Natural killer cell (primary cell): ENCODE results near the gene AFAP1L2. TPM values are rescaled to one million over a fixed set of nuclear protein-coding genes. Genes with fewer than 3 reads are reported as not detected.

ENCODE experiments used
- ATAC-seq, 3 donors: fragments of 150-1000 bp in 2 of 3; fragments of 200-7000 bp in 1 of 3; cut with Tn5 transposase; 1 replicate in 1 of 3; 2 replicates in 2 of 3; pipeline ENCODE4 v1.10.0; 2021; ENCODE audit warnings: mild to moderate bottlenecking in 2 of 3, moderate library complexity in 2 of 3
- DNase-seq, 2 donors: peaks; one replicate each; pipeline versions ENCODE4 v3.0.0 to v3.0.0-alpha.2; 2013 to 2021; ENCODE audit warnings: mixed read lengths in 1 of 2
- H3K27ac ChIP-seq: one replicate; pipeline ENCODE4 v1.5.1; 2013; ENCODE audit warnings: mild to moderate bottlenecking, low read length
- H3K27me3 ChIP-seq: one replicate; pipeline ENCODE4 v1.6.1; 2013; ENCODE audit warnings: low read length; ENCODE audit not compliant: control insufficient read depth, insufficient read depth
- H3K36me3 ChIP-seq: one replicate; pipeline ENCODE4 v1.6.1; 2013; ENCODE audit warnings: low read length; ENCODE audit not compliant: control insufficient read depth, insufficient read depth
- H3K4me1 ChIP-seq: one replicate; pipeline ENCODE4 v1.6.1; 2013; ENCODE audit warnings: low read length; ENCODE audit not compliant: control insufficient read depth, insufficient read depth
- H3K4me3 ChIP-seq: one replicate; pipeline ENCODE4 v1.5.1; 2013; ENCODE audit warnings: low read length
- H3K9me3 ChIP-seq: one replicate; pipeline ENCODE4 v1.6.1; 2013; ENCODE audit warnings: low read length; ENCODE audit not compliant: control insufficient read depth, insufficient read depth
- H3K27ac Mint-ChIP-seq, 2 donors: one replicate each; pipeline ENCODE4 v1.8.0; 2022; ENCODE audit warnings: mild to moderate bottlenecking in 2 of 2, mixed read lengths in 2 of 2, moderate library complexity in 1 of 2
- H3K27me3 Mint-ChIP-seq, 2 donors: one replicate each; pipeline ENCODE4 v1.8.0; 2022; ENCODE audit warnings: low read depth in 2 of 2, mixed read lengths in 2 of 2
- H3K36me3 Mint-ChIP-seq: one replicate; pipeline ENCODE4 v1.8.0; 2022; ENCODE audit warnings: mixed read lengths
- H3K4me1 Mint-ChIP-seq, 2 donors: one replicate each; pipeline ENCODE4 v1.8.0; 2022; ENCODE audit warnings: mixed read lengths in 2 of 2
- H3K4me3 Mint-ChIP-seq: one replicate; pipeline ENCODE4 v1.8.0; 2022; ENCODE audit warnings: mild to moderate bottlenecking, moderate library complexity, mixed read lengths
- H3K9me3 Mint-ChIP-seq, 2 donors: one replicate each; pipeline ENCODE4 v1.8.0; 2022; ENCODE audit warnings: mixed read lengths in 2 of 2
- WGBS: methylation state at CpG from one replicate; pipeline ENCODE4 v1.1.7; 2013; ENCODE audit warnings: missing lambda C conversion rate; ENCODE audit not compliant: insufficient coverage; 5-methylcytosine and 5-hydroxymethylcytosine counted together
- intact Hi-C: fragments of 100-400 bp; cut with micrococcal nuclease; formaldehyde crosslinking; loops from one replicate; pipeline ENCODE4 v1.14.2; 2022
- total RNA-seq, 4 donors: library from RNA; stranded (reverse); fragments of 120-200 nt in 1 of 4; gene quantifications; one replicate each; pipeline versions ENCODE4 v1.2.3 to v1.2.4, GENCODE V29; 2013 to 2022
- TF ChIP-seq, protein P1 (sequence below): fragments of 200-600 bp; IDR thresholded peaks from one replicate; pipeline ENCODE4 v1.8.0; 2022; ENCODE audit warnings: antibody characterized with exemption

AFAP1L2 gene
- total RNA-seq, 3 donors from 2014 or later (not counting 1 experiment from before 2014, with no cell fraction given), result 0.66 to 2.8 (median 1.3) TPM

DNA sequence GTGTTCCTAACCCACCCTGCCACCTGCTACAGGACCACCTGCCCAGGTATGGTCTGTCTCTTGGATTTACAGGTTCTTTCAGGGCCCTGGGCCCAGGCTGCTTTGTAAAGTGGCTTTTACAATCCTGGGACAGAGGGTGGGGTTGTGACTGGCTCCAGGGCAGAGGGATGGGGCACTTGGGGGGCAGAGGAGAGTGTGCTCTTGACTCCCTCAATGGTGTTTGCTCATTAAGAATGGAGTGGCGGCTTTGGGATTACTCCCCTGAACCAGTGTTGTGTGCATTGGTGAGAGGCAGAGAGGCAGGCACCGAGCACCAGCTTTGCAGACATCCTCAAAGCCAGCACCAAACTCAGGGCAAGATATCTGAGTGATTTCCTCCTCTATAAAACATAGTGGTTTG, 121.8 kb downstream of the AFAP1L2 start:
- DNase-seq (no peak), ATAC-seq (no peak)
- Mint-ChIP-seq H3K9me3 (no peaks in the 10 kb centered on the region), H3K4me3 (no peak overlapping the region), H3K27me3 (peaks cover 0 to under 1% of the 10 kb centered on the region in 2 donors), H3K36me3 (no peaks in the 10 kb centered on the region), H3K27ac (no peak overlapping the region), H3K4me1 (no peaks in the 10 kb centered on the region)
- Histone ChIP-seq H3K27ac (no peak overlapping the region), H3K27me3 (no peaks in the 10 kb centered on the region), H3K4me3 (no peak overlapping the region), H3K36me3 (no peaks in the 10 kb centered on the region), H3K9me3 (no peaks in the 10 kb centered on the region), H3K4me1 (no peaks in the 10 kb centered on the region)
- intact Hi-C loops, result no loop called here
- TF ChIP-seq, protein P1, sequence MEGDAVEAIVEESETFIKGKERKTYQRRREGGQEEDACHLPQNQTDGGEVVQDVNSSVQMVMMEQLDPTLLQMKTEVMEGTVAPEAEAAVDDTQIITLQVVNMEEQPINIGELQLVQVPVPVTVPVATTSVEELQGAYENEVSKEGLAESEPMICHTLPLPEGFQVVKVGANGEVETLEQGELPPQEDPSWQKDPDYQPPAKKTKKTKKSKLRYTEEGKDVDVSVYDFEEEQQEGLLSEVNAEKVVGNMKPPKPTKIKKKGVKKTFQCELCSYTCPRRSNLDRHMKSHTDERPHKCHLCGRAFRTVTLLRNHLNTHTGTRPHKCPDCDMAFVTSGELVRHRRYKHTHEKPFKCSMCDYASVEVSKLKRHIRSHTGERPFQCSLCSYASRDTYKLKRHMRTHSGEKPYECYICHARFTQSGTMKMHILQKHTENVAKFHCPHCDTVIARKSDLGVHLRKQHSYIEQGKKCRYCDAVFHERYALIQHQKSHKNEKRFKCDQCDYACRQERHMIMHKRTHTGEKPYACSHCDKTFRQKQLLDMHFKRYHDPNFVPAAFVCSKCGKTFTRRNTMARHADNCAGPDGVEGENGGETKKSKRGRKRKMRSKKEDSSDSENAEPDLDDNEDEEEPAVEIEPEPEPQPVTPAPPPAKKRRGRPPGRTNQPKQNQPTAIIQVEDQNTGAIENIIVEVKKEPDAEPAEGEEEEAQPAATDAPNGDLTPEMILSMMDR, result no peak
- WGBS, result 84% methylated on average over 2 of the region's 2 CpGs

DNA sequence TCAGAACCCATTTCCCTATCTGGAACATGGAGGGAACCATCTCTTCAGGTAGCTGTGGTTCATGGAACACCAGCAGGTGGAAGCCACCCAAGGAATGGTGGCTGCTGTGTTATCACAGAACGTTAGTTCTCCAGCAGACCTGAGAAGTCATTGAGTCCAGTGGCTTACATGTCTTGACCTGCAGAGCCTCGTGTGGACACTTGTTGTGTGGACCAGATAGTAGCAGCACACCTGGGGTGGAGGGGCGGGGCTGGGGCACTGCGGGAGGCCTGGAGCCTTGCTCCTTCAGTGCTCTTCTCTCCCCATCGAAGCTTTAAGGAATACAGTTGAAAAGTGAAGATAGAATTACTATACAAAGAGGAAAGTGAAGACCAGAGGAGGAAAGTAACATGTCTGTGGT, 122.8 kb downstream of the AFAP1L2 start:
- WGBS, result 80% methylated on average over 5 of the region's 5 CpGs
- H3K4me3 ChIP-seq, result no peak overlapping the region
- DNase-seq (no peak), ATAC-seq (no peak)
- Mint-ChIP-seq H3K4me3 (no peak overlapping the region), H3K36me3 (no peaks in the 10 kb centered on the region), H3K4me1 (no peaks in the 10 kb centered on the region), H3K9me3 (no peaks in the 10 kb centered on the region), H3K27ac (no peak overlapping the region), H3K27me3 (peaks cover 0 to 3% of the 10 kb centered on the region in 2 donors)
- TF ChIP-seq, protein P1, result no peak
- no peaks in the 10 kb centered on the region for H3K9me3 ChIP-seq
- H3K27ac ChIP-seq, result no peak overlapping the region
- no peaks in the 10 kb centered on the region for H3K4me1 ChIP-seq
- H3K27me3 ChIP-seq, result no peaks in the 10 kb centered on the region
- intact Hi-C loops, result no loop called here
- H3K36me3 ChIP-seq, result no peaks in the 10 kb centered on the region

DNA sequence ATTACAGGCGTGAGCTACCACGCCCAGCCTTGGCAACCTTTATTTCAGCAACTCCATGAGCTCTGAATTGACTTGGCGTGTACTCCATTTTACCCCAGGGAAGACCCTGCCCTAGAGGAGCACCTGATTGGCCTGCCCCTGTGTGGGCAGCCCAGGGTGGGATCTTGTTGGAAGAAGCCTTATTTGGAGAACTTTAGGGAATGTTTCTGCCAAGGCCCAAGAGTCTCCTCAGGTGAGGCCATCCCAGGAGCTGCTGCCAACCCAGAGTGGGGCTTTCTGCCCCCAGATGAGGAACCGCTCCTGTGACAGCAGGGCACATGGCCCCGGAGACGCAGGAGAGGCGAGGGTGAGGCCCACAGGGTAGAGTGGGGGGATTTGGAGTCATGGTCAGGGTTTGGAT, 123.3 kb downstream of the AFAP1L2 start:
- DNase-seq (no peak), ATAC-seq (no peak)
- Mint-ChIP-seq H3K27me3 (peaks cover 0 to 3% of the 10 kb centered on the region in 2 donors), H3K4me1 (no peaks in the 10 kb centered on the region), H3K4me3 (no peak overlapping the region), H3K9me3 (no peaks in the 10 kb centered on the region), H3K36me3 (no peaks in the 10 kb centered on the region), H3K27ac (no peak overlapping the region)
- TF ChIP-seq, protein P1, result no peak
- Histone ChIP-seq H3K36me3 (no peaks in the 10 kb centered on the region), H3K4me1 (no peaks in the 10 kb centered on the region), H3K9me3 (no peaks in the 10 kb centered on the region), H3K27ac (no peak overlapping the region), H3K4me3 (no peak overlapping the region), H3K27me3 (no peaks in the 10 kb centered on the region)
- 66% methylated on average over 7 of the region's 7 CpGs for WGBS
- intact Hi-C loops, result no loop called here

DNA sequence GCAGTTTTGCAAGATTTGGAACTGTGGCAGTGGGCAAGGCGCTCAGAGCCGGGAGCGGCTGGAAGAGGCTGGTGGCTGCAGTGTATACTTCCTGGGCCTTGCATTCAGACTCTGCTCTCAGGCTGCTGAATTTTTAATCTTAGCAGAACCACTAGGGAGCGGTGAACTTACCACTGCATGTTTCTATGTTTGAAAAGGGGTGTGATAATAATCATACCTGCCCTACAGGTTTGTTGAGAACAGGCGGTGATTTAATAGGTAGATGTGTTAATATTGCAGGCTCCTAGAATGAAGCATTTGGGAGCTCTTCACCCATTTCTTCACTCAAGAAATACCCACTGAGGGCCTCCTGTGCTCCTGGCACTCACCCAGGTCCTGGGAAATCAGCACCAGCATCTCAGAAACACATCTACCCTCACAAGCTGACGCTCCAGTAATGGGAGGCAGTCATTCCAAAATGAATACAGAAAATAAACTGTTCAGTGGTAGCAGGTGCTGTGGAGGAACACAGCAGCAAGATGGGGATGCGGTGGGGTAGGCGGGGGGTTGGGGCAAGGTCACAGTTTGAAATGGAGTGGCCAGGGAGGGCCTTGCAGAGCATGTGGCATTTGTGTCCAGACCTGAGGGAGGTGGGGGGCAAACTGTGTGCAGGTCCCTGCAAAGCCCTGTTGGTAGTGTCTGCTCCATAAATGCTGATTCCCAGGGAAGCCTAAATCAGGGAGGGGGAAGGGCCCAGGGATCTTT, 124.2 kb downstream of the AFAP1L2 start:
- ATAC-seq (no peak), DNase-seq (no peak)
- intact Hi-C loops, result no loop called here
- Mint-ChIP-seq H3K27ac (no peak overlapping the region), H3K4me3 (no peak overlapping the region), H3K4me1 (no peaks in the 10 kb centered on the region), H3K9me3 (no peaks in the 10 kb centered on the region), H3K27me3 (peaks cover 0 to 3% of the 10 kb centered on the region in 2 donors), H3K36me3 (no peaks in the 10 kb centered on the region)
- TF ChIP-seq, protein P1, result no peak
- Histone ChIP-seq H3K4me3 (no peak overlapping the region), H3K27ac (no peak overlapping the region), H3K4me1 (no peaks in the 10 kb centered on the region), H3K36me3 (no peaks in the 10 kb centered on the region), H3K9me3 (no peaks in the 10 kb centered on the region), H3K27me3 (no peaks in the 10 kb centered on the region)
- WGBS, result 85% methylated on average over 8 of the region's 8 CpGs
